Dermis microvascular lymphatic vessel endothelial cell (primary cell): Measurements from ENCODE around the gene SOBP. TPM values are rescaled to one million over a fixed set of nuclear protein-coding genes. Genes with fewer than 3 reads are reported as not detected.
A peak's percentile ranks its signal among the peaks of the same experiment; 100 is the strongest.

ENCODE experiments used
- DNase-seq, 2 donors: peaks; one replicate each; pipeline versions ENCODE4 v3.0.0 to v3.0.0-alpha.2; 2010; ENCODE audit warnings: low read depth in 2 of 2
- total RNA-seq: library from RNA; depleted of rRNA; stranded (reverse); fragments of >200 nt; gene quantifications from 2 replicates; pipeline ENCODE4 v1.2.1, GENCODE V29; 2014

Gene SOBP
- total RNA-seq, 1 donor from 2014 or later, result 0.26 TPM

- no peak for DNase-seq
Observed at GRCh38 chr6:107636486-107636885, 146.6 kb downstream of the SOBP start.

GRCh38 chr6:107637316-107638315 lies 147.7 kb downstream of the SOBP start:
- no peak for DNase-seq

GRCh38 chr6:107638493-107638892 lies 148.6 kb downstream of the SOBP start:
- DNase-seq, result no peak

- no peak for DNase-seq
Observed at GRCh38 chr6:107639511-107639910, 149.6 kb downstream of the SOBP start.

- no peak for DNase-seq
Observed at GRCh38 chr6:107641071-107641470, 151.2 kb downstream of the SOBP start.

GRCh38 chr6:107641500-107641941 lies 151.6 kb downstream of the SOBP start:
- DNase-seq, result peak in 1 of 2 donors; percentile 13

- DNase-seq, result no peak
Observed at GRCh38 chr6:107642095-107642860, 152.4 kb downstream of the SOBP start.

- no peak for DNase-seq
Observed at GRCh38 chr6:107642861-107643328, 153.0 kb downstream of the SOBP start.

GRCh38 chr6:107644513-107644912 lies 154.6 kb downstream of the SOBP start:
- DNase-seq, result no peak

GRCh38 chr6:107645740-107646139 lies 155.8 kb downstream of the SOBP start:
- no peak for DNase-seq

- DNase-seq, result peak in 1 of 2 donors; percentile 35
Observed at GRCh38 chr6:107646176-107646575, 156.3 kb downstream of the SOBP start.

GRCh38 chr6:107646776-107647438 lies 157.0 kb downstream of the SOBP start:
- DNase-seq, result no peak

- DNase-seq, result no peak
Observed at GRCh38 chr6:107647439-107647948, 157.6 kb downstream of the SOBP start.

GRCh38 chr6:107648983-107649382 lies 159.1 kb downstream of the SOBP start:
- no peak for DNase-seq

GRCh38 chr6:107652526-107653182 lies 162.7 kb downstream of the SOBP start:
- no peak for DNase-seq

- no peak for DNase-seq
Observed at GRCh38 chr6:107653183-107653580, 163.3 kb downstream of the SOBP start.

GRCh38 chr6:107653861-107654394 lies 164.0 kb downstream of the SOBP start:
- DNase-seq, result no peak

- DNase-seq, result no peak
Observed at GRCh38 chr6:107654764-107655163, 164.8 kb downstream of the SOBP start.

- peak in 1 of 2 donors; percentile 42 for DNase-seq
Observed at GRCh38 chr6:107655245-107655644, 165.3 kb downstream of the SOBP start.

- no peak for DNase-seq
Observed at GRCh38 chr6:107655864-107656263, 165.9 kb downstream of the SOBP start.
